Panc1 (cell line): ENCODE results near the gene SLC9A8. TPM values are rescaled to one million over a fixed set of nuclear protein-coding genes. Genes with fewer than 3 reads are reported as not detected.

Experiments used
- ATAC-seq: fragments of 200-7000 bp; cut with Tn5 transposase; 2 replicates; pipeline ENCODE4 v1.9.1; 2020; ENCODE audit warnings: mild to moderate bottlenecking, moderate library complexity
- BruUV-seq: library from RNA; stranded (reverse); fragments of 400-500 nt; replicated peaks from 2 replicates; lab custom pipeline; 2021; lab: Mats Ljungman, UMichigan
- CTCF ChIA-PET: fragments of 300-600 bp; sonication (Branson Sonifier 250); formaldehyde crosslinking; loops from one replicate; lab custom pipeline; 2022; ENCODE audit warnings: antibody characterized with exemption; lab: Charles Lee
- POLR2A ChIA-PET: fragments of 300-600 bp; sonication (Branson Sonifier 250); formaldehyde crosslinking; loops from one replicate; lab custom pipeline; 2022; ENCODE audit warnings: antibody characterized with exemption; lab: Charles Lee
- DNase-seq: peaks from one replicate; pipeline ENCODE4 v3.0.0-alpha.2; 2010; ENCODE audit warnings: low read depth, low spot score
- H3K27ac ChIP-seq: 2 replicates; pipeline ENCODE4 v1.5.1; 2011; ENCODE audit warnings: mild to moderate bottlenecking, low read length, inconsistent platforms
- H3K27me3 ChIP-seq: fragments of 200-500 bp; sonication (Bioruptor generic); 2 replicates; pipeline ENCODE4 v1.6.0; 2014; ENCODE audit warnings: low read length, inconsistent platforms; ENCODE audit not compliant: control insufficient read depth, insufficient read depth
- H3K36me3 ChIP-seq: fragments of 200-500 bp; sonication (Bioruptor generic); 2 replicates; pipeline ENCODE4 v1.5.1; 2014; ENCODE audit warnings: inconsistent platforms, mild to moderate bottlenecking, low read length, moderate library complexity; ENCODE audit not compliant: control insufficient read depth, insufficient read depth
- H3K4me1 ChIP-seq: 2 replicates; pipeline ENCODE4 v1.5.1; 2011; ENCODE audit warnings: inconsistent platforms, mild to moderate bottlenecking, low read length, moderate library complexity; ENCODE audit not compliant: control insufficient read depth, insufficient read depth
- H3K4me3 ChIP-seq, 2 experiments: 2 replicates each; pipeline ENCODE4 v1.5.1; 2011 to 2012; ENCODE audit warnings: low read depth in 2 of 2, low read length in 2 of 2, mild to moderate bottlenecking in 2 of 2, inconsistent platforms in 1 of 2, moderate library complexity in 1 of 2
- H3K9me3 ChIP-seq: fragments of 200-500 bp; sonication (Bioruptor generic); 2 replicates; pipeline ENCODE4 v1.5.1; 2014; ENCODE audit warnings: low read depth, mild to moderate bottlenecking, inconsistent platforms, low read length, moderate library complexity; ENCODE audit not compliant: control insufficient read depth, insufficient read depth
- POLR2AphosphoS5 ChIP-seq: IDR thresholded peaks from 2 replicates; pipeline ENCODE4 v1.6.1; 2012; ENCODE audit warnings: mild to moderate bottlenecking, low read depth, low read length, moderate library complexity
- SIN3A ChIP-seq: IDR thresholded peaks from 2 replicates; pipeline ENCODE4 v1.6.1; 2012; ENCODE audit warnings: low read depth, mild to moderate bottlenecking, low read length, moderate library complexity, borderline replicate concordance; ENCODE audit not compliant: insufficient read depth
- TCF7L2 ChIP-seq: IDR thresholded peaks from 2 replicates; pipeline ENCODE4 v1.6.1; 2011; ENCODE audit warnings: mild to moderate bottlenecking, low read depth, low read length, inconsistent platforms
- in situ Hi-C: cut with HindIII; loops from 2 replicates; pipeline ENCODE4 v1.10.0; 2016; ENCODE audit warnings: low sequenced_read_pairs, low pct_unique_long_range_greater_than_20kb
- intact Hi-C: fragments of 100-400 bp; cut with micrococcal nuclease; formaldehyde crosslinking; loops from one replicate; pipeline ENCODE4 v1.10.0; 2022; ENCODE audit not compliant: unreplicated experiment
- total RNA-seq: library from RNA; stranded (reverse); gene quantifications from one replicate; pipeline ENCODE4 v1.2.1, GENCODE V29; 2021; ENCODE audit not compliant: unreplicated experiment
- TF ChIP-seq, protein P1 (sequence below): fragments of 450-650 bp; IDR thresholded peaks from 2 replicates; pipeline ENCODE4 v1.5.1; 2017; ENCODE audit warnings: mild to moderate bottlenecking
- TF ChIP-seq, protein P2 (sequence below), 2 experiments: IDR thresholded peaks; 2 replicates each; pipeline ENCODE4 v1.6.1; 2011 to 2012; ENCODE audit warnings: low read depth in 2 of 2, control low read depth in 1 of 2, low read length in 1 of 2, mild to moderate bottlenecking in 1 of 2, moderate library complexity in 1 of 2; ENCODE audit not compliant: insufficient read depth in 1 of 2

SLC9A8 gene
- total RNA-seq, 1 experiment from 2014 or later, result 6.7 TPM

DNA sequence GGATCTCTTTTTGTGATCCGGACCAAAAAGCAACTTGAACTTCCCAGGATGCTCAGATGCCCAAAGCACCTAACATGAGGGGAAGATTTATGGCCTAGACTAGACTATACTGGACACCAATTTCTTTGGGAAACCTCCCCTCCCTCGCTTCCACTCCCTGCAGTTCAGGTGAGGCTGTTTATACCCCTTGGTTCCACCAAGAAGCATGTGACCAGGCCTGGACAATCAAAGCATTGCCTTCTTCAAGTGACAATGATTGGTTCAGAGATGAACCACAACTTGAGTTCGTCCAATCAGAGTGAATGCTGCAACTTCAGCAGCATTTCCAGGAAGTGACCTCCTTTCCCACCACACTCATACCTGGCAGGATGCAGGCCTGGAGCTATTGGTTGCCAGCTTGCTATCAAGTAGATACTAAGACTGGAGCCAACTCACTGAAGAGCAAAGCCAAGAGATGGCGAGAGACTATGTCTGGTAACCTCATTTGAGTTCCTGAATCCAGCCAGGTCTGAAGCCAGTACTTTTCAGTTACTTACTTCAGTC, 45.6 kb upstream of the SLC9A8 start:
- intact Hi-C loops, result no loop called here
- TF ChIP-seq, protein P1, sequence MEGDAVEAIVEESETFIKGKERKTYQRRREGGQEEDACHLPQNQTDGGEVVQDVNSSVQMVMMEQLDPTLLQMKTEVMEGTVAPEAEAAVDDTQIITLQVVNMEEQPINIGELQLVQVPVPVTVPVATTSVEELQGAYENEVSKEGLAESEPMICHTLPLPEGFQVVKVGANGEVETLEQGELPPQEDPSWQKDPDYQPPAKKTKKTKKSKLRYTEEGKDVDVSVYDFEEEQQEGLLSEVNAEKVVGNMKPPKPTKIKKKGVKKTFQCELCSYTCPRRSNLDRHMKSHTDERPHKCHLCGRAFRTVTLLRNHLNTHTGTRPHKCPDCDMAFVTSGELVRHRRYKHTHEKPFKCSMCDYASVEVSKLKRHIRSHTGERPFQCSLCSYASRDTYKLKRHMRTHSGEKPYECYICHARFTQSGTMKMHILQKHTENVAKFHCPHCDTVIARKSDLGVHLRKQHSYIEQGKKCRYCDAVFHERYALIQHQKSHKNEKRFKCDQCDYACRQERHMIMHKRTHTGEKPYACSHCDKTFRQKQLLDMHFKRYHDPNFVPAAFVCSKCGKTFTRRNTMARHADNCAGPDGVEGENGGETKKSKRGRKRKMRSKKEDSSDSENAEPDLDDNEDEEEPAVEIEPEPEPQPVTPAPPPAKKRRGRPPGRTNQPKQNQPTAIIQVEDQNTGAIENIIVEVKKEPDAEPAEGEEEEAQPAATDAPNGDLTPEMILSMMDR, result no peak
- TF ChIP-seq, protein P2, sequence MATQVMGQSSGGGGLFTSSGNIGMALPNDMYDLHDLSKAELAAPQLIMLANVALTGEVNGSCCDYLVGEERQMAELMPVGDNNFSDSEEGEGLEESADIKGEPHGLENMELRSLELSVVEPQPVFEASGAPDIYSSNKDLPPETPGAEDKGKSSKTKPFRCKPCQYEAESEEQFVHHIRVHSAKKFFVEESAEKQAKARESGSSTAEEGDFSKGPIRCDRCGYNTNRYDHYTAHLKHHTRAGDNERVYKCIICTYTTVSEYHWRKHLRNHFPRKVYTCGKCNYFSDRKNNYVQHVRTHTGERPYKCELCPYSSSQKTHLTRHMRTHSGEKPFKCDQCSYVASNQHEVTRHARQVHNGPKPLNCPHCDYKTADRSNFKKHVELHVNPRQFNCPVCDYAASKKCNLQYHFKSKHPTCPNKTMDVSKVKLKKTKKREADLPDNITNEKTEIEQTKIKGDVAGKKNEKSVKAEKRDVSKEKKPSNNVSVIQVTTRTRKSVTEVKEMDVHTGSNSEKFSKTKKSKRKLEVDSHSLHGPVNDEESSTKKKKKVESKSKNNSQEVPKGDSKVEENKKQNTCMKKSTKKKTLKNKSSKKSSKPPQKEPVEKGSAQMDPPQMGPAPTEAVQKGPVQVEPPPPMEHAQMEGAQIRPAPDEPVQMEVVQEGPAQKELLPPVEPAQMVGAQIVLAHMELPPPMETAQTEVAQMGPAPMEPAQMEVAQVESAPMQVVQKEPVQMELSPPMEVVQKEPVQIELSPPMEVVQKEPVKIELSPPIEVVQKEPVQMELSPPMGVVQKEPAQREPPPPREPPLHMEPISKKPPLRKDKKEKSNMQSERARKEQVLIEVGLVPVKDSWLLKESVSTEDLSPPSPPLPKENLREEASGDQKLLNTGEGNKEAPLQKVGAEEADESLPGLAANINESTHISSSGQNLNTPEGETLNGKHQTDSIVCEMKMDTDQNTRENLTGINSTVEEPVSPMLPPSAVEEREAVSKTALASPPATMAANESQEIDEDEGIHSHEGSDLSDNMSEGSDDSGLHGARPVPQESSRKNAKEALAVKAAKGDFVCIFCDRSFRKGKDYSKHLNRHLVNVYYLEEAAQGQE (IDR thresholded peaks at IDR 0.05; ENCODE audit: insufficient read depth in 1 of 2, low read depth in 2 of 2, low read length in 1 of 2), result no peak
- no peak for TF ChIP-seq SIN3A
- H3K36me3 ChIP-seq, result no peaks in the 10 kb centered on the region
- no peak overlapping the region for H3K27ac ChIP-seq
- no peak for ATAC-seq
- in situ Hi-C loops, result no loop called here
- no peak overlapping the region for H3K4me3 ChIP-seq
- DNase-seq, result no peak
- no peaks in the 10 kb centered on the region for H3K9me3 ChIP-seq
- no TSS peak for BruUV-seq
- POLR2A ChIA-PET, result no interaction called here
- no peaks in the 10 kb centered on the region for H3K27me3 ChIP-seq
- 0 out of 2 replicates have a peak, but pooled peaks cover 3% of the 10 kb centered on the region for H3K4me1 ChIP-seq
- CTCF ChIA-PET, result no interaction called here

DNA sequence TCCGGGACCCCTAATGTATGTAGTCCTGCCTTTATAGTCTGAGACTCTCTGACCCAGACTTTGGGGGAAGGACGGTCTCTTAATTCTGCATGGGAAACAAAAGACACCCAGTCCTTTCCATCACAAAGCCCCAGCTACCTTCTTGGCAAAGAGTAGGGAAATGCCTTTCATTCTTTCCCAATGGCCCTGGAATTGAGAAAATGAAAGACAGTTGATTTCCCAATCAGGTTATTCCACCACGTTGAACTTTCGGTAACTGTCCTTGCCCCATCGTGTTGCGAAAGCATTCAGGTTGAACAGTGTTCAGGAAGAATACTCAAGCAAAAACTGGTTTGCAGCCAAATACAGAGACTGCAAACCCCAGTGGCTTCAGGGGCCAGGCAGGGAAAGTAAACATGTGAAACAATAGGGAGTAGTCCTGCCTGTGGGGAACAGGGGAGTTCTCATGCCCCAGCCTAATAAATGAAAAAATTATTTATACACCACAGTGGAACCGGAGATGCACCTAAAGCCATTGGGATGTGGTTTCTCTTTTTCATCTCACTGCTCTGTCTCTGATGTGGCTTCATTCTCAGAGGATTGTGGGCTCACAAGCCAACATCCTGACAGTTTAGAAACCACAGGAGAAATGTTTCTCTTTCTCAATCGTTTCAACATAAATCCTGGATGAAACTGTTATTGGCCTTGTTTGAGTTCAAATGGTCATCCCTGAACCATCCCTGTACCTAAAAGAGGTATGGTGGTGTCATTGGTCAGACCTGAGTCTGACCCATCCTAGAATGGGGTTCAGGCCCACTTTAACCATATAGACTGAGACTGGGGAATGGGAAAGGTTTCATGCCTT, 44.2 kb upstream of the SLC9A8 start:
- Histone ChIP-seq H3K4me3 (no peak overlapping the region), H3K36me3 (no peaks in the 10 kb centered on the region), H3K27me3 (no peaks in the 10 kb centered on the region), H3K27ac (peak overlapping the region; percentile 8; the same call in 1 of the 2 replicates), H3K4me1 (peaks cover 7% of the 10 kb centered on the region), H3K9me3 (no peaks in the 10 kb centered on the region)
- POLR2A ChIA-PET, result no interaction called here
- intact Hi-C loops, result no loop called here
- no TSS peak for BruUV-seq
- CTCF ChIA-PET, result no interaction called here
- in situ Hi-C loops, result no loop called here
- TF ChIP-seq, protein P2 (IDR thresholded peaks at IDR 0.05; ENCODE audit: insufficient read depth in 1 of 2, low read depth in 2 of 2, low read length in 1 of 2), result no peak
- TF ChIP-seq, protein P1, result no peak
- no peak for TF ChIP-seq TCF7L2
- TF ChIP-seq POLR2AphosphoS5, result no peak
- TF ChIP-seq SIN3A, result no peak
- ATAC-seq (no peak), DNase-seq (no peak)
